Colonic mucosa (tissue), 4 donors: ENCODE results near the gene VPS9D1. TPM values are rescaled to one million over a fixed set of nuclear protein-coding genes. Genes with fewer than 3 reads are reported as not detected.

Experiments
- DNase-seq: peaks from one replicate; pipeline ENCODE4 v3.0.0-alpha.2; 2020
- H3K27ac ChIP-seq: fragments of 200-600 bp; one replicate; pipeline ENCODE4 v1.8.0; 2021
- H3K27me3 ChIP-seq: fragments of 200-600 bp; one replicate; pipeline ENCODE4 v1.8.0; 2021
- H3K36me3 ChIP-seq: fragments of 200-600 bp; one replicate; pipeline ENCODE4 v1.8.0; 2021
- H3K4me1 ChIP-seq: fragments of 200-600 bp; one replicate; pipeline ENCODE4 v1.8.0; 2021; ENCODE audit warnings: mild to moderate bottlenecking
- H3K4me3 ChIP-seq: fragments of 200-600 bp; one replicate; pipeline ENCODE4 v1.8.0; 2021
- H3K9ac ChIP-seq, 2 donors: one replicate each; pipeline ENCODE4 v1.7.0; 2013; ENCODE audit warnings: control low read depth in 2 of 2, low read depth in 2 of 2, low read length in 2 of 2
- H3K9me3 ChIP-seq: fragments of 200-600 bp; one replicate; pipeline ENCODE4 v1.8.0; 2021
- intact Hi-C: fragments of 100-400 bp; cut with DNase I; formaldehyde crosslinking; loops from one replicate; pipeline ENCODE4 v1.14.1; 2022
- total RNA-seq, 2 donors: library from RNA; stranded (reverse); fragmentation: NEBNext Ultra II Directional in 1 of 2; extraction: Animal tissue kit (Norgen Biotek cat#: 25700) in 1 of 2; gene quantifications; one replicate each; pipeline ENCODE4 v1.2.1, GENCODE V29; 2021
- TF ChIP-seq, protein P1 (sequence below): fragments of 200-600 bp; IDR thresholded peaks from one replicate; pipeline ENCODE4 v1.8.0; 2022; ENCODE audit warnings: antibody characterized with exemption, mild to moderate bottlenecking
- donor health status: healthy.
- donor health status: DM: no; HTN: no; CAD: no.
- donor health status: DM: no; HTN: no; CAD: no.

VPS9D1 gene
- total RNA-seq, 2 donors from 2014 or later: 11.9 to 12.7 TPM

DNA sequence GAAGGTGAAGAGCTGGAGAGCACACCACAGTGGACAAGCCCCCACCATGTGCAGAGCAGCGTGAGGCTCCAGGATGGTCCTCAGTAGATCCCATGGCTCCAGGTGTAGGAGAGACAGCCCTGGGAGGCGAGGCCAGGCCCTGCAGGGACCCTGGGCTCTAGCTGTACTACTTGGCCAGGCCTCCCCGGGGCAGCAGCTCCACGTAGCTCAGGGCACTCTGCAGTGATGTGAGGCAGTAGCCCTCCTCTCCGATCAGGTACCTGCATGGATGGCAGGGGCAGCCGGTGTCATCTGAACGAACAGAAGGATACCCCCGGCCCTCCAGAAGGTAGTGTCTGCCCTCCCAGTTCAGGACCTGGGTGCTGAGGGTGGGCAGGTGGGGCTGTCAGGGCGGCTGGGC, 13.0 kb downstream of the VPS9D1 start:
- H3K9me3 ChIP-seq: no peaks in the 10 kb centered on the region
- no peaks in the 10 kb centered on the region for H3K27me3 ChIP-seq
- no peak overlapping the region for H3K4me3 ChIP-seq
- H3K4me1 ChIP-seq: peaks cover 5% of the 10 kb centered on the region
- no peak overlapping the region for H3K9ac ChIP-seq
- no peaks in the 10 kb centered on the region for H3K36me3 ChIP-seq
- no peak for DNase-seq
- TF ChIP-seq, protein P1, sequence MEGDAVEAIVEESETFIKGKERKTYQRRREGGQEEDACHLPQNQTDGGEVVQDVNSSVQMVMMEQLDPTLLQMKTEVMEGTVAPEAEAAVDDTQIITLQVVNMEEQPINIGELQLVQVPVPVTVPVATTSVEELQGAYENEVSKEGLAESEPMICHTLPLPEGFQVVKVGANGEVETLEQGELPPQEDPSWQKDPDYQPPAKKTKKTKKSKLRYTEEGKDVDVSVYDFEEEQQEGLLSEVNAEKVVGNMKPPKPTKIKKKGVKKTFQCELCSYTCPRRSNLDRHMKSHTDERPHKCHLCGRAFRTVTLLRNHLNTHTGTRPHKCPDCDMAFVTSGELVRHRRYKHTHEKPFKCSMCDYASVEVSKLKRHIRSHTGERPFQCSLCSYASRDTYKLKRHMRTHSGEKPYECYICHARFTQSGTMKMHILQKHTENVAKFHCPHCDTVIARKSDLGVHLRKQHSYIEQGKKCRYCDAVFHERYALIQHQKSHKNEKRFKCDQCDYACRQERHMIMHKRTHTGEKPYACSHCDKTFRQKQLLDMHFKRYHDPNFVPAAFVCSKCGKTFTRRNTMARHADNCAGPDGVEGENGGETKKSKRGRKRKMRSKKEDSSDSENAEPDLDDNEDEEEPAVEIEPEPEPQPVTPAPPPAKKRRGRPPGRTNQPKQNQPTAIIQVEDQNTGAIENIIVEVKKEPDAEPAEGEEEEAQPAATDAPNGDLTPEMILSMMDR: no peak
- no peak overlapping the region for H3K27ac ChIP-seq
- intact Hi-C loops: loop anchor here (5.0 kb wide), 2 partner anchors 85 to 155 kb away; no protein-coding TSS in a partner anchor

DNA sequence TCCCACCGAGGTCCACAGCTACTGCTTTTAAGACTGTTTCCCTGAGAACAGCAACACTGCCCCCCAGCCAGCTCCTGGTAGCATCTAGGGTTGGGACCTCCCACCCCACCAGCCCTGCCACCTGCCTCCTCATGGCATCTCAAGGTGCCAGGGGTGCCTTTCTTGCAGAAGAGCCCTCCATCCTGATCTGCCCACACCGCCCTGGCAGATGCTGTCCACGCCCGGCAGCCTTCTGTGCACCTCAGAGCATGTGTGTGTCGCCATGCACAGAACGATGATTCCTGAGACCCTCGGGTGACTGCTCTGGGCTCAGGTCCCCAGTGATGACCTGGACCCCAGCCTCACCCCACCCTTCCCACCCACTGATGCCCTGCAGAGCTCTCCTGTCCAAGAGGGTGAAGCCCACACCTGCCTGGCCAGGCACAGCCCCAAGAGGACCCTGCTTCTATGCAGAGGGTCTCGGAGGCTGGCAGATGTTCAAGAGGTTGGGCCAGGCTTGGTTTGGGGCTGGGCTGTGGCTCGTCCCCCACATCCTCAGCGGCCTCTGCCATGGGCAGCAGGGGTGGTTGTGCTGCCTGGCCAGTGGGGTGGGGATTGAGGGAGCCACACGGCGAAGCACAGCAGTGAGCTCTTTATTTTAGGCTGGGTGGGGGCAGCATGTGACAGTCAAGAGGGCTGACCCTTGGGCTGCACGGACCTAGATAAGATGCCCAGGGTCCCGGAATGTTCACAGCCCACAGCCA, 14.0 kb downstream of the VPS9D1 start:
- DNase-seq: no peak
- Histone ChIP-seq H3K27me3 (no peaks in the 10 kb centered on the region), H3K4me3 (no peak overlapping the region), H3K27ac (no peak overlapping the region), H3K4me1 (no peaks in the 10 kb centered on the region), H3K9me3 (no peaks in the 10 kb centered on the region), H3K36me3 (no peaks in the 10 kb centered on the region), H3K9ac (peak overlapping the region in 1 of 2 donors; percentile 16)
- TF ChIP-seq, protein P1: no peak
- intact Hi-C loops: loop anchor here (5.0 kb wide), 2 partner anchors 86 to 156 kb away; no protein-coding TSS in a partner anchor

DNA sequence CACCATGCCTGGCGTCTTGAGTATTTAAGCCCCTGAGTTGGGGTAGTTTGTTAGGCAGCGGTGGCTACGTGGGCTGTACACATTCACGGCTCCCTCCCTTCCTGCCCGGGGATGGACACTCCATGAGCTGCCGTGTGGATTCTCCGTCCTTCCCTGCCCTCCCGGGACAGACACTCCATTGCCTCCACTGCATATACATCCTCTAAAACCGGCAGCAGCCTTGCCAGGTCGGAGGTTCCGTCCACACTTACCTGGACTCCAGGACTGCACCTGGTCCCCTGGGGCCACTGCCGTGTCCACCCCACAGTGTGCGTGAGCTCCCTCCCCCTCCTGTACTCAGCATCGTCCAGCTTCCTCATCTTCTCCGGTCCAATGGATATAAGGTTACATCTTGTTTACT, 15.7 kb downstream of the VPS9D1 start:
- no peak overlapping the region for H3K27ac ChIP-seq
- H3K9me3 ChIP-seq: no peaks in the 10 kb centered on the region
- H3K4me3 ChIP-seq: no peak overlapping the region
- no peaks in the 10 kb centered on the region for H3K36me3 ChIP-seq
- no peak overlapping the region for H3K9ac ChIP-seq
- peaks cover 4% of the 10 kb centered on the region for H3K4me1 ChIP-seq
- no peak for DNase-seq
- TF ChIP-seq, protein P1: no peak
- intact Hi-C loops: loop anchor here (5.0 kb wide), 2 partner anchors 87 to 157 kb away; no protein-coding TSS in a partner anchor
- H3K27me3 ChIP-seq: no peaks in the 10 kb centered on the region

DNA sequence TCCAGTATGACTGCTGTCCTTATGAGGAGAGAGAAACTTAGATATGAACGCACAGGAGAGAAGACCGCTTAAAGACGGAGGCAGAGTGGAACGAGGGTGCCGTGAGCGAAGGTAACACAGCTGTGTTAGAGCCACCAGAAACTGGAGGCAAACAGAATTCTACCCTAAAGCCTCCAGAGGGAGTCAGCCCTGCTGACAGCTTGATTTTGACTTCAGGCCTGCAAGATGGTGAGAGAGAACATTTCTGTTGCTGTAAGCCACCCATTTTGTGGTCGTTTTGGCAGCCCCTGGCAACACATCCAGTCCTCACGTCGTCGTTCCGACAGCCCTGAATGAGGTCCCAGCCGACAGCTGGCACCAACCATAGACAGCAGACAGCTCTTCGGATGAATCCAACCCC, 16.4 kb downstream of the VPS9D1 start:
- Histone ChIP-seq H3K27me3 (no peaks in the 10 kb centered on the region), H3K4me1 (peaks cover 8% of the 10 kb centered on the region), H3K9ac (no peak overlapping the region), H3K36me3 (no peaks in the 10 kb centered on the region), H3K27ac (no peak overlapping the region), H3K4me3 (no peak overlapping the region), H3K9me3 (no peaks in the 10 kb centered on the region)
- no peak for DNase-seq
- intact Hi-C loops: no loop called here
- TF ChIP-seq, protein P1: no peak

DNA sequence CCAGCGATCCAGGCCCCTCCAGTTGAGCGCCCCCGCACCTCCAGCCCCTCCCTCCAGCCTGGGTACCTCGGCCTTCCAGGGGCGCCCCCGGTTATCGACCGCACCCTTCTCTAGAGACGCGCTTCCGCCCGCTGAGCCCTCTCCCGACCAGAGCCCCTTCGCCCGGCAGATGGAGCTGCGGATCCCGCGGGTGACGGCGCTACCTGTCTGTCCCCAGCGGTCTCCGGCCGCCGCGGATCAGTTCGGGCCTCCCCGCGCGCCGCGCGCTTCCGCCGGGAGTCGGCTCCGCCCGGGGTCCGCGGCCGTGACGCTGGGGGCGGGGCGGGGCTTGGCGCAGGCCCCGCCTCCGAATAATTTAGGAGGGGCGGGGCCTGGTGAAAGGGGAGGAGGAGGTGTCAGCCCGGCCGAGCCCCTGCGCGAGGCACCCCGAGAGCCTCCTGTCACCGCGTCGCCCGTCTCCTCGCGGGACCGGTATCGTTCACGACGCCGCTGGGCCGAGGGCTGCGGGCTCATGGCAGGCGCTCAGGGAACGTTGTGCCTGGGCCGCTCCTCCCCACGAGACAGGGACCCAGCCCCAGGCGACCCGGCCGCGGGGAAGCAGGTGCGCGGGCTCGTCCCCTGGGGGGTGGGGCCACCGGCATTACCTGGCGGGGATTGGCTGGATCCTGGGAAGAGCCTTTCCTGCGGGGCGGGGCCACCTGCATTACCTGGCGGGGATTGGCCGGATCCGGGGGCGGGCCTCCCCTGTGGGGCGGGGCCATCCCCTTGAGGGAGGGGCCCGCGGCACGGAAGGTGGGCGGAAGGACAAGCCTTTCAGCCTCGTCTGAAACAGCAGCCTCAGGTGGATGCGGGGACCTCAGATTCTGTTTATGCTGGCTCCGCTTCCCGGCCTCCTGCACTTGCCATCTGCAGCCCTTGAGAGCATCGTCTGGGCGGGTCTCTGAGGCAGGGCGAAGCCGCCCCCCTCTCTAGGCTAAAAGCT, 19.0 kb downstream of the VPS9D1 start, which contains the start of gene SPATA2L:
Gene SPATA2L, minus strand, starts transcription at position 281 of the 982 bp plus-strand sequence. CDS start 473 bp downstream, outside the sequence.
- intact Hi-C loops: no loop called here
- peaks cover 8% of the 10 kb centered on the region for H3K4me1 ChIP-seq
- peak within 1 kb of the TSS; percentile 84 to 96 for H3K9ac ChIP-seq
- no peaks in the 10 kb centered on the region for H3K36me3 ChIP-seq
- H3K27ac ChIP-seq: peak within 1 kb of the TSS; percentile 89
- H3K4me3 ChIP-seq: peak within 1 kb of the TSS; percentile 61
- no peaks in the 10 kb centered on the region for H3K9me3 ChIP-seq
- TF ChIP-seq, protein P1: no peak
- peak; percentile 97 for DNase-seq
- H3K27me3 ChIP-seq: no peaks in the 10 kb centered on the region
